Measurements from ENCODE around the gene DUOXA2.
"Not testable (repeated sequence)": the region's sequence is repeated elsewhere in the genome, so short reads cannot be mapped to it uniquely, and the experiment has no call there.

DUOXA2 gene

DNA sequence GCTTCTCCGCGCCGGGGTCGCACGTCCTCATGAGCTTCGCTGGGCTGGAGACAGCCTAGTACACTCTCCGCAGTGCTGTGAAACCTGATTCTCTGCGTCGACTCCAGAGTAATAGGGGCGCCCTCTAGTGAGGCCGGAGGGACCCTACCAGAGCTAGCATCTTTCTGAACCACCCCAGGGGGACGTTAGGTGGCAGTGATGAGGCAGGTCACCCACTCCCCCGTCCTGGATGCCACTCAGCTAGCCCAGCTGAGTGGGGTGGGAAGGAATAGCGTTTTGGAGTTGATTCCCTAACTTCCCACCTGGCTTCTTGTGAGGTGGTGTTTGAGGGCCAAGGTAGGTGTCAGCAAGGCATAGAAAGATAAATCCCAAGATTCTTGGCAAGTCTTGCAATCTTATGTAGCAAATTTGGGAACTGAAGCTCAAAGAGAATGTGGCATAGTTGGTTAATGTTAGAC is 4.0 kb downstream of the DUOXA2 start:
- DNase-seq: peak; percentile 85

GRCh38 chr15:45118996-45119395 is 4.9 kb downstream of the DUOXA2 start:
- no peak for DNase-seq

DNA sequence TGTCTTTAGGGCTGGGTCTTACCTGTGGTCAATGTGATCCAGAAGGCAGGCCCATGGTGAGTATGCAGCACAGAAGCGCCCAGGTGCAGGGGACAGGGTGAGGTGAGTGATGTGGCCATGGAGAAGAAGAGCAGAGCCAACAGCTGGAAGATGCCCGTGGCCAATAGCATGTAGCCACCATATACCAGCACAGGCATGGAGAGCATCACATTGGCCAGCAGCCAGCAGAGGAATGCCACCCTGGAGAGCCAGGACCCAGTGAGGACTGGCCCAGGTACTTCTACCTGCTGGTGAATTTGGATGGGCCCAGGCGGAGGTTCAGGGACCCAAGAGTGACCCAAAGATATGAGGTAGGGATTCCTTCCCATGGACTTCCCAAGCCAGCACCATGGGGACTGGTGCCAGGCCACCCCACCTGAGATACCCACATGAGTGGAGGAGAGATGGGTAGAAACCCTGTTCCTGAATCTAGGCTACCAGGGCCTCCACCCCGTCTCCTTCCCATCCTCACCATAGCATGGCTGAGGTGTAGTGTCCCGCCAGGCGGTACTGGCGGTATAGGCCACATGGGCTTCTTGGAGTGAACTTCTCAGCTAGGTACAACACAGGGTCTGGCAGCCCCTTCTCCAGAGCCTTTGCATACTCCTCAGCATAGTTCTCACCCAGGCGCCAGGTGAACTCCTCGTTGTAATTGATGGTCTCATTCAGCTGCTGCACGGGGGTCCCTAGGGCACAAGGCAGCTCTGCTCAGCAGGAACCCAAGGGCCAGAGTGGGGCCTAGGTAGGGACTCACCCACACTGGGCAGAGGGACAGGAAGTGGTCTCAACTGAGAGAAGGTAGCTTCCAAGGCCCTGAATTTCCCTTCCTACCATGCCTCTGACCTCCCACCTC is 6.2 kb downstream of the DUOXA2 start:
- DNase-seq: no peak

- no peak for DNase-seq
Measured at GRCh38 chr15:45121020-45121419, 6.9 kb downstream of the DUOXA2 start.

DNA sequence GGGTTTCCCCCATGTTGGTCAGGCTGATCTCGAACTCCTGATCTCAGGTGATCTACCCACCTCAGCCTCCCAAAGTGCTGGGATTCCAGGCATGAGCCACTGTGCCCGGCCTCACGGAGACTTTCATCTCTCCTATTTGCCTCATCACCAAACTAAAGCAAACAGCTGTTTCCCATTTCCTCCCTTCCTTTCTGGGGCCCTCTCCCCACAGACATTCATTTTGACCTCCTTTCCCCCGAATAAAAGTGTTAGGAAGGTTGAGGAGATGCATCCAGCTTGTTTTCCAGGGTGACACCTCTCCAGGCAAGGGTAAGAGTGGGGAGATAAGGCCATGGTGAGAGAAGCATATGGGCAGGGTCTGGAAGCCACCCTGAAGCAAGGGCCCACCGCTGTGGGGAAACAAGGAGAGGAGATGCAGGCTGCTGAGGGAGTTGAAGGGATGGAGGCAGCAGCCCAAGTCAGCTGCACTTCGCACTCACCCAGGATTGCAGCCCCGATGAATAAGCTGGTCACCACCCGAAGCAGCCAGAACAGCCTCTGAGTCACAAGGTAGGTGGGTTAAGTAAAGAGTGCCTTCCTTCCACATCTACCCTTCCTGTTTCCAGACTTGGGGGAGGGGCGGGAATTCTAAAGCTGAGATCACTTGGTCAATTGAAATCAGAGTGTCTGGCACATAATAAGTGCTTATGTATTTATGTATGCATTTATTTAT is 7.7 kb downstream of the DUOXA2 start:
- DNase-seq: peak; percentile 87

- DNase-seq: no peak
Measured at GRCh38 chr15:45122719-45123118, 8.6 kb downstream of the DUOXA2 start.

DNA sequence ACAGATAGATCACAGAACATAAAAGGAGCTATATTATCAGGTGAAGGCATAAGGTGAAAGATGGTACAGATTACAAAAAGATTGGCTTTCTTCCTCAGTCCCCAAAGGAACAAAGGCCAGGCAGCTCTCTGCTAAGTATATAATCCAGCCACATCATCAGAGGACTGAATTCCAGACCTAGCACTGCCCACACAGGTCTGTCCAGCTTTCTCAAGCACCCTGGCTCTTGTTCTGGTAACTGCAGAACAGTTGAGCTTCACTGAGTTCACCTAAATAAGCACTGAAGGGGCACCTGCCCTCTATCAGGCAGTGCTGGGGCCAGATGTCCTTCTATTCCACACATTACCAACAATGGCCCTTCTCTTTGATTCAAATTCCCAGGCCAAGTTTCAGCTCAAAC is 9.3 kb downstream of the DUOXA2 start:
- no peak for DNase-seq

DNA sequence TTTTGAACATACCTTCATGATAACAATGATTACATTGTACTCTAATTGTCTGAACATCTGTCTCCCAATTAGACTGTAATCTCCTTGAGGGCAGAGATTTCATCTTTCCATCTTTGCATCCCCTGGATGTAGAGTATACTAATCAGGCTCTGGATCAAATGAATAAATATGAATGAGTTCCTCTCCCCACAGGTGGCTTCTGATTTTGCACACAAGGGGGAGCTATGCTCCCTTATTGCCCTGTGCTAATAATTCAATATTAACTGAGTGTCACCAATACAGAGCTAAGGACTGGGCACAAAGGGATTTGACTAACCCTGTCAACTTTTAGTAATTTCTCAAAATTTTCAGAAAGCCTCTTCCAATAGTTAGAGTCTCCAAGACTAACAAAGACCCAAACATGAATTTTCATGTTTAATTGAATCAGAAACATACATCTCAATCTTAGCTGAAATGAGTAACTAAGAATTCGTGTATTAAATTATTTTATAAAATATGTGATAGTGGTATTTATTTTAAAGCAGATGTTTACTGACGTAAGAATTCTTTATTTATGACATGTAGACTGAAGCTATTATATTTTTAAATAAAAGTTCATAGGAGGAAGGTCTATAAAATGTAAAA is 12.5 kb downstream of the DUOXA2 start:
- DNase-seq: peak; percentile 48

DNA sequence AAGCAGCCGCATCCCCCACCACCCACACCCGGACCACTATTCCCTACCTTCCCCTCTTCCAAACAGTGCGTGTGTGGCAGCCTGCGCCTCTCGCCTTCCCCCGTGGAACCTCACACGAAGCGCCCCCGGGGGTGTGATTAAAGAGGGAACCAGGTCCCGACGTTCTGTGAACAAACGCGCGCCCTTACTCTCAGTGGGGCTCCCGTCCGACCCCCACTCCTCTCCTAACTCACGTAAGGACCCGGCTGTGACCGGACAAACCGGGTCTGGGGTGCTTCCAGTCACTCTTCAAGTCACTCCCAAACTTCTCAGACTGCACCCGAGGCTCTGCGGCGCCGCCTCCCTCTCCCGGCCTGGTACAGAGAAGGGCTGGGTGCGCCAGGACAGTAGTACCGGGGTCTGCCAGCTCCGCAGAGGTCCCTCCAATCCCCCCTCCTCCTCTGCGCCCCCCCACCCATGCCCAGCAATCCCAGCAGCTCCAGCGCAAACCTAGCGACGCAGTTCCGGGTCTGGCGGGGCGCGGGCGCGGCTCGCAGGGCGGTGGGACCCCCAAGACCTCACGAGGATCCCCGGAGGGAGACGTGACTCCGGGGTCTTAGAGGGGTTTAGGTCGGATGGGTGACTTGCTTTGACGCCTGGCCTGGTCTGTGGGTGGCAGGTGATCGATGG is 15.0 kb downstream of the DUOXA2 start:
- no peak for DNase-seq

DNA sequence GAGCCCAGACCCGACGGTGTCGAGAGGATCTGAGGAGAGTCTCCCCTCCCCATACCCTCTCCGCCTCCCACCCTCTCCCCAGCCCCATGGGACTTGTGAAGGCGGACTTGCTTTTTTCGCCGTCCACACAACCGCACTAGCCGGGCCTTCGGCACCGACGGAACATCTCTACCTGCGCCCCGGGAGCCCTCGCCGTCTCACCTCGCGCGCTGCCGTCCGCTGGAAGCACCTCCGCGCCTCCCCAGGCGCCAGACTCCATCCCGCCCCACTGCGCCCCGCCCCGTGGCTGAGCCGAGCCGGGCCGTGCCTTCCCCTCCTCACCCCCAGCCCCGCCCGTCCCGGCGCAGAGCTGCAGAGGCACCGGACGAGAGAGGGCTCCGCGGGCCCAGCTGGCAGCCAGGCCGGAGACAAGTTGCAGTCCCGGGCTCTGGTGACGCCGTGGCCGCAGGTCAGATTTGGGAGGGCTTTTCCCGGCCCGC is 15.6 kb downstream of the DUOXA2 start, which contains the start of the genes DUOX1 and DUOXA1:
Gene DUOX1 (plus strand): TSS at position 344 of the 479 bp plus-strand sequence. CDS start 1,973 bp downstream, outside the sequence.
Gene DUOXA1 (minus strand): TSS at position 229 of the 479 bp plus-strand sequence. CDS start 6,865 bp downstream, outside the sequence.
- DNase-seq: no peak

- DNase-seq: no peak
Measured at GRCh38 chr15:45130291-45131000, 16.3 kb downstream of the DUOXA2 start.

- no peak for DNase-seq
Measured at GRCh38 chr15:45131510-45131909, 17.4 kb downstream of the DUOXA2 start.

DNA sequence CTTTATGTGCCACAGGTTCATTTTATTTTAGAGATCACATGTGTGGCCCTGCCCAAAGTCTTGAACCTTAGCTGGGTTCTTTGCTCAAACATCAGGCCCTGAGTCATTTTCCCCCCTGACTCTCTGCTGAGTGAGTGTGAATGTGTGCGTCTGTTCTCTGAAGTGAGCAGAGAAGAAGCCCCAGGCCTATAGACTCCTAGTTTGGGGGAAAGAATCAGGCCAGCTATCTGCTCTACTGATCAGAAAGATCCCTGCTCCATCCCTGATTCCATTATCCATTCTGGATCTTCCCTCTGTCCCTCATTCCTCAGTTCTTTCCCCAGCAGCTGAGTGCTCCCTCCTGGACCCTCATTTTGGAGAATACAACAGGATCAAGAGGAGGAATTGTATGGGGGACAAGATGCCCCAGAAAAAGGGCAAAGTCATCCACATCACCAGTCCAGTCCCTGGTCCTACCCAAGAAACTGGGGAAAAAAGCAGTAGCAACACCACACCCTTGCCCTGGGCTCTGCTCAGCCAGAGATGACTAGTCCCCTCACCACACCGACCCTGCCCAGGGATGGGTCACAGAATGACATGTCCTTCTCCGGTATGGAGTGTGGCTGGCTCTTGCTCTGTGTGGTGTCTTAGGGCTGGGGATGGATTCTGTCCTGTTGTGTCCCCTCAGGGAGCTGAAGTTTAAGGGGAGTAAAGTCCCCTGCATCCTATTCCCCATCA is 18.9 kb downstream of the DUOXA2 start:
- DNase-seq: no peak

DNA sequence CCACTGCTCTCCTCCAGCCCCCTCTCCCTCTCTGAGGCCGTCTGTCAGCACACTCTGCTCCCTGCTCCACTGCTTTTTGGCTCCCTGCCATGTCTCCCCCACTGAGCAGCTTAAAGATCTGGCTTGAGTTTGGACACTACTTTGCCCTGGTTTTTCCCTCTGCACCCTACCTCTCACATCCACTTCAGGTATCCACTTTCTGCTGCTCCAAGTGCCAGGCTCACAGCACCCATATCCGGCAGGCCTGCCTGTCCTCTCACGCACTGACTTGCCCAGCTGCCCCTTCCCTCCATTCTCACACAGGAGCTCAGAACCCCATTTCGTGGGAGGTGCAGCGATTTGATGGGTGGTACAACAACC is 19.4 kb downstream of the DUOXA2 start:
- no peak for DNase-seq

DNA sequence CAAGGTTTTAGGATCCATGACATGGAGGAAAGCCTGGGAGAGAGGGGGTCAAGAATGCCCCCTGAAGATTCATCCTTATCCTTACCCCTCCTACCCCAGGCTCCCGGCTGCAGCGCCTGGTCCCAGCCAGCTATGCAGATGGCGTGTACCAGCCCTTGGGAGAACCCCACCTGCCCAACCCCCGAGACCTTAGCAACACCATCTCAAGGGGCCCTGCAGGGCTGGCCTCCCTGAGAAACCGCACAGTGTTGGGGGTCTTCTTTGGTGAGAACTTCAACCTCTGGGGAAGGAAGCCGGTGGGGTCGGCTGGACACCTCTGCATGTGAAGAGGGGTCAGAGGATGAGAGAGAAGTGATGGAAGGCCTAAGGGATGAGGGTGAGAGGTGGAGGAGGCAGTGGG is 19.9 kb downstream of the DUOXA2 start:
- no peak for DNase-seq

GRCh38 chr15:45134682-45135604 is 20.8 kb downstream of the DUOXA2 start:
- peak; percentile 12 for DNase-seq

DNA sequence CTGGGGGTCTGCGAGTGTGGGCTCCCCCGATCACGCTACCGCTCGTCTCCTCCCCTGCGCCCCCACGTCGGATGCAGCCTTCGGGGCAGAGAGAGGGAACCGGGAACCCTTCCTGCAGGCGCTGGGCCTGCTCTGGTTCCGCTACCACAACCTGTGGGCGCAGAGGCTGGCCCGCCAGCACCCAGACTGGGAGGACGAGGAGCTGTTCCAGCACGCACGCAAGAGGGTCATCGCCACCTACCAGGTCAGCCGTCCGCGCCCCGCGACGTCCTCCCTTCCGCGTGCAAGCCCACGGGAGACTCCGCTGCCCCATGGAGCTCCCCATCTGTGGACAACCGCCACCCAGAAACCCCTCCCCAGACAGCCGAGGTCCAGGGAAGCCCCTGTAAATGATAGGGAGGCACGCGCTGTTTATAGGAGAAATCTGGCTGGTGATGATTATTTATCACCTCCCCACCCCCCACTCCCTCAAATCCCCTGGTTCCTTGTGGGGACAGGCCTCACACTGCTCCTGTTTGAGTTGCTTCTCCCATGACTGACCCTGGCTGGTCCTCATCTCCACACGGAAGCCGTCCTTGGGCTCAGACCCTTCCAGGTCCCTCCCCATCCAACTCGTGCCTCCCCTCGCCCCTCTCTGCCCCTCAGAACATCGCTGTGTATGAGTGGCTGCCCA is 21.7 kb downstream of the DUOXA2 start:
- not testable (repeated sequence) for DNase-seq

- no peak for DNase-seq
Measured at GRCh38 chr15:45136378-45136764, 22.2 kb downstream of the DUOXA2 start.

DNA sequence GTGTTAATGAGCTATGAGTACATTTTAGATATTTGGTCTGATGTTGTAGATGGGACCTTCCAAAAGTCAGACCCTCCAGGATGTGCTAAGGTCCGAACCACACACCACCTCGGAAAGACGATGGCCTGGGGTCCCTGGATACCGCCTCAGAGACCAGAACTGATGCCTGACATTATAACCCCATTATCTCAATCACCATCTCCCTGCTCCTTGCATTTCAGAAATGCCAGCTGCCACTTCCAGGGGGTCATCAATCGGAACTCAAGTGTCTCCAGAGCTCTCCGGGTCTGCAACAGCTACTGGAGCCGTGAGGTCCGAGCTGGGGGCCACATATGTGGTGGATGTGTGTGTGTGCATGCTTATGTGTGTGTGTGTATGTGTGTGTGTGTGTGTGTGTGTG is 23.6 kb downstream of the DUOXA2 start:
- no peak for DNase-seq
